ENCODE results near the gene ECHS1.
"Not testable (repeated sequence)": the region's sequence is repeated elsewhere in the genome, so short reads cannot be mapped to it uniquely, and the experiment has no call there.

ECHS1 gene

GRCh38 chr10:133373174-133374090 is at the start of gene ECHS1:
ECHS1 (minus strand) TSS chr10:133373354; CDS start chr10:133373333, 21 bp downstream.
- DNase-seq: peak; percentile 90

DNA sequence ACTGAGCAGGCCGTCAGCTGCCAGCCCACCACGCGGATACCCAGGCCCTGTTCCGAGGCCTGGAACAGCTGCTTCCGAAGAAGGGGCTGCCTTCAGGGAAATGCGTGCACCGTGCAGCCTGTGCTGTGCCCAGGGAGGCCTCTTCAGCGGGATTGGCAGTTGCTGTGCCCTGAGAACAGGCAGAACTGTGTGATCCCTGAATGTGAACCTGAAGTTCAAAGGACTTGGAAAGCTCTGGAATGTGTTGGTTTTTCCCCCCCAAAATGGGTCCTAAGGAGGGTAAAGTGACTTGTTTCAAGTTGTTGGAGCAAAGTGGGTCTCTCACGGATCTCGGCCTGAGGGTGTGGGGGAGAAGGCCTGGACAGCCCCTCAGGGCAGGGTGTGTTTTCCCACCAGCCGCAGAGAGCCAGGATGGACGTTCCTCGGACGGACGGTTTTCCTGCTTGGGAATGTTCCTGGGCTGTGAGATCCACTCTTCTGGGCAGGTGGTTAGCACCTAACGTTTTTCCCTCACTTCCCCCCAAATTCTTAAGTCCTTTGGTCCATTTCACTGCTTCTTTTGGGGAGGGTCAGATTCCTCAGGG is 49.2 kb upstream of the ECHS1 start:
- no peak for DNase-seq

GRCh38 chr10:133421336-133422222 is 48.4 kb upstream of the ECHS1 start:
- DNase-seq: no peak

GRCh38 chr10:133420579-133420978 is 47.4 kb upstream of the ECHS1 start:
- no peak for DNase-seq

- no peak for DNase-seq
Measured at GRCh38 chr10:133420028-133420427, 46.9 kb upstream of the ECHS1 start.

- DNase-seq: no peak
Measured at GRCh38 chr10:133419211-133419950, 46.2 kb upstream of the ECHS1 start.

GRCh38 chr10:133418289-133418993 is 45.3 kb upstream of the ECHS1 start:
- no peak for DNase-seq

DNA sequence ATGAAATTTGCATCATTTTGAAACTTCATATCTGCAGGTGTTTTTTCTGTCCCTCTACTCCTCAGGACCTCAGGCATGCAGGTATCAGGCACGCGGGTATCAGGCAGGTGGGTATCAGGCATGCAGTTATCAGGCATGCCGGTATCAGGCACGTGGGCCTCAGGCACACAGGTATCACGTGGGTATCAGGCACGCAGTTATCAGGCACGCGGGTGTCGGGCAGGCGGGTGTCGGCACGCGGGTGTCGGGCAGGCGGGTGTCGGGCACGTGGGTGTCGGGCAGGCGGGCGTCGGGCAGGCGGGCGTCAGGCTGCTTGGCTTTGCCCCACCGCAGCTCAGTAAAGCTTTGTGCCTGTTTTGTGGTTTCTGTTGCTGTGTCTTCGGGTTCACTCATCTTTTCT is 42.6 kb upstream of the ECHS1 start:
- no peak for DNase-seq

DNA sequence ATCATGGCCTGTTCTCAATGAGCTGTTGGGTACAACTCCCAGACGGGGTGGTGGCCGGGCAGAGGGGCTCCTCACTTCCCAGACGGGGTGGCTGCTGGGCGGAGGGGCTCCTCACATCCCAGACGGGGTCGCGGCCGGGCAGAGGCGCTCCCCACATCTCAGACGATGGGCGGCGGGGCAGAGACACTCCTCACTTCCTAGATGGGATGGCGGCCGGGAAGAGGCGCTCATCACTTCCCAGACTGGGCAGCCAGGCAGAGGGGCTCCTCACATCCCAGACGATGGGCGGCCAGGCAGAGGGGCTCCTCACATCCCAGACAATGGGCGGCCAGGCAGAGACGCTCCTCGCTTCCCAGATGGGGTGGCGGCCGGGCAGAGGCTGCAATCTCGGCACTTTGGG is 41.2 kb upstream of the ECHS1 start:
- DNase-seq: not testable (repeated sequence)

DNA sequence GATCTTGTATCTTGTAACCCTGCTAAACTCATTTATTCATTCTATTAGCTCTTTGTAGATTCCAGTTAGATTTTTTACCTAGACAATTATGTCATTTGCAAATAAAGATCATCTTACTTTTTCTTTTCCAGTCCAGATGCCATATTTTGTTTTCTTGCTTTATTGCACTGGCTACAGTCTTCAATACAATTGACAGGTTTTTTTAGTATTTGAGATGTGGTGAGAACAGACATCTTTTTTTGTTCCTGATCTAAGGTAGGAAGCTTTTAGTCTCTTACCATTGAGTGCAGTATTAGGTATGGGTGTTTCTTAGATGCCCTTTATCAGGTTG is 39.2 kb upstream of the ECHS1 start:
- DNase-seq: no peak

- no peak for DNase-seq
Measured at GRCh38 chr10:133411523-133412380, 38.6 kb upstream of the ECHS1 start.

DNA sequence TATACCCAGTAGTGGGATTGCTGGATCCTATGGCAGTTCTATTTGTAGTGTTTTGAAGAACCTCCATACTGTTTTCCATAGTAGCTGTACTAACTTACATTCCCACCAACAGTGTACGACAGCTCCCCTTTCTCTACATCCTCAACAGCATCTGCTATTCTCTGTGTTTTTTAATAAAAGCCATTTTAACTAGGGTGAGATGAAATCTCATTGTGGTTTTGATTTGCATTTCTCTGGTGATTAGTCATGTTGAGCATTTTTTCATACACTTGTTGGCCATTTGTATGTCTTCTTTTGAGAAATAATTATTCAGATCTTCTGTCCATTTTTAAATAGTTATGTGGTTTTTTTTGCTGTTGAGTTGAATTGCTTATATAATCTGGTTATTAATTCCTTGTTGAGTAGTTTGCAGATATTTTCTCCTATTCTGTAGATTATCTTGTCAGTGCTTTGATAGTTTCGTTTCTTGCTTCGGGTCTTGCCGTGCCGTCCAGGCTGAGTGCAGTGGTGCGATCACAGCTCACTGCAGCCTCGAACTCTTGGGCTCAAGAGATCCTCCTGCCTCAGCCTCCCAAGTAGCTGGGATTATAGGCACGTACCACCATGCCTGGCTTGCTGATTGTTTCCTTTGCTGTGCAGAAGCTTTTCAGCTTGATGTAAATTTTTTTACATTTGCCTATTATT is 32.8 kb upstream of the ECHS1 start:
- peak; percentile 60 for DNase-seq

- peak; percentile 47 for DNase-seq
Measured at GRCh38 chr10:133405272-133405671, 32.1 kb upstream of the ECHS1 start.

DNA sequence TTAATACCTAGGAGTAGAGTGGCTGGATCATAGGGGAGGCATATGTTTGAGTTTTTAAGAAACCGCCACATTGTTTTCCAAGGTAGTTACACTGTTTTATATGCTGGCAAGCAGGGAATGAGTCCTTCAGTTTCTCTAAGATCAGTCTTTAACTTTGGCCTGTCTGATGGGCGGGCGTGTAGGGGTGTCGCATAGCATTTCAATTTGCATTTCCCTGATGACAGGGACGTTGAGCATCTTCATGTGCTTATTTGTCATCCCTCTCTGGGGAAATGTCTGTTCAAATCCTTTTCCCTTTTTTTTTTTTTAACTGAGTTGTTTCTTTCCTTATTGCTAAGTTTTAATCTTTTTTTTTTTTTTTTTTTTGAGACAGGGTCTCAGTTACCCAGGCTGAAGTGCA is 30.6 kb upstream of the ECHS1 start:
- DNase-seq: no peak

DNA sequence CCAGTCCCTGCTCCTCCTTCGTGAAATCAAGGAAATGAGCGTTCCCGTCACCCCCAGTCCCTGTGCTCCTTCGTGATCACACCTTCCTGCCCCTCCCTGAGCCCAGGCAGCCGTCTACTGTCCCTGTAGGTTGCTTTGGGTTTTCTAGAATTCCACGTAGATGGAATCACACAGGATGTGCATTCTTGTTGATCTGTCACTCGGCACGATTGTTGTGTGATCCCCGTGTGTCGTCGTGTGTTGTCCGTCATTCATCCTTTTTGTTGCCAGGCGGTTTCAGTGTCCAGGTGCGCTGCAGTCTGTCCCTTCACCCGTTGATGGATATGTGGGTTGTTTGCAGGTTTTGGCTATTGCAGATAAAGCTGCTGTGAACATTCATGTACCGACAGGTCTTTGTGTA is 30.2 kb upstream of the ECHS1 start:
- no peak for DNase-seq

DNA sequence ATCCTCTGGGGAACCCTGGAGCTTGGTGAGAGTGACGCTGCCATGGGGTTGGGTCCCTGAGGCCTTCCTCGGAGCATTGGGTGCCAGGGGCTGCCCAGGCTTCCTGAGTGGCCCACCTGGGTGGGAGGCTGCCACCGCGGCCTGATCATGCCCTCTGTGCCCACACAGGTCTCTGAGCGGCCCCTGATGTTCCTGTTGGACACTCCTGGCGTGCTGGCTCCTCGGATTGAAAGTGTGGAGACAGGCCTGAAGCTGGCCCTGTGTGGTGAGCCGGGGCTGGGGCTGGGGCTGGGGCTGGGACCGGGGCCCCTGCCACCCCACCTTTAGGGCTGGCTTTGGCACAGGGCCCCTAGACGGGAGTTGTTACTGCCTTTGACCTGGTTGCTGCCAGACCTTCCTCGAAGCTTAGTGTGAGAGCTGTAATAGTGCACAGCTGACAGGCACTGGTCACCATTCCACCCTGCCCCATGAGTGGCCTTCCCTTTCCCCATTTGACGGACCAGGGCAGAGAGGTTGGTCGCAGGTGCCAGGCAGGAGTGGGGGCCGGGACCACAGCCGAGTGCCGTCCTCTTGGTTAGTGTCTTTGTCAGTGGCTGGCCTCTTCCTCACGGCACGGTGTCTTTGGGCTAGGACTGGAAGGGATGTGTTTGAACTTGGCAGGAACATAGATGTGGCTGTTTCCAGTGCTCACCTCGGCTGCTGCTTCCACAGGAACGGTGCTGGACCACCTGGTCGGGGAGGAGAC is 29.0 kb upstream of the ECHS1 start:
- no peak for DNase-seq

GRCh38 chr10:133401500-133401899 is 28.3 kb upstream of the ECHS1 start:
- DNase-seq: no peak

DNA sequence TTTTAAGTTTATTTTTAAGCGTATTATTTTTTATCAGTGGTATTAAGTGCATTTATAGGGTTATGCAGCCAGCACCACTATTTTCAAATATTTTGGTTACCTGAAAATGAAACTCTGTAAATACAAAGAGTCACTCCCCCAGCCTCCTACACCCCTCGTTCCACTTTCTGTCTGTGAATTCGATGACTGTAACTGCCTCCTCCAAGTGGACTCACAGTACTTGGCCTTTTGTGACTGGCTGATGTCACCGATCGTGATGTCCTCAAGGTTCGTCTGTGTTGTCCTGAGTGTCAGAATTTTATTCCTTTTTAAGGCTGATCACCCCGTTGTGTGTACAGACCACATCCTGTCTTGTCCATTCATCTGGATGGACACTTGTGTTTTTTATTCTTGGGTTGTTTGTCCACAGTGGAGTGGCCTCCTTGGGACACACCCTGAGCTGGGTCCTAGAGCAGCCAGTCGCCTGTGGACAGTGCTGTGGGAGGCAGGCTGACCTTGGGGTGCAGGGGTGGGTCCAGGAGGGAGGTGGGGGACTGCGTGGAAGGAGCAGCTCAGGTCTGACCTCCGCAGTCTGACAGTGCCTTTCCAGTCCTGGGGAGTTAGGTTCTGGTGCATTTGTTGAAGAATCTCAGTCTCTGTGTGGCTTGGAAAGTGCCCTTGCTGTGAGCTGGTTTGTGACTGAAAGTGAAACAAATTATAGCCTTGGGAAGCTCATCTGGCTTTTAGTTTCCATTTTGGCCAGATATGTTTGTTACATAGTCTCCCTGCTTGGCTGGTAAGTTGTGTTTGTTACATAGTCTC is 27.7 kb upstream of the ECHS1 start:
- no peak for DNase-seq

DNA sequence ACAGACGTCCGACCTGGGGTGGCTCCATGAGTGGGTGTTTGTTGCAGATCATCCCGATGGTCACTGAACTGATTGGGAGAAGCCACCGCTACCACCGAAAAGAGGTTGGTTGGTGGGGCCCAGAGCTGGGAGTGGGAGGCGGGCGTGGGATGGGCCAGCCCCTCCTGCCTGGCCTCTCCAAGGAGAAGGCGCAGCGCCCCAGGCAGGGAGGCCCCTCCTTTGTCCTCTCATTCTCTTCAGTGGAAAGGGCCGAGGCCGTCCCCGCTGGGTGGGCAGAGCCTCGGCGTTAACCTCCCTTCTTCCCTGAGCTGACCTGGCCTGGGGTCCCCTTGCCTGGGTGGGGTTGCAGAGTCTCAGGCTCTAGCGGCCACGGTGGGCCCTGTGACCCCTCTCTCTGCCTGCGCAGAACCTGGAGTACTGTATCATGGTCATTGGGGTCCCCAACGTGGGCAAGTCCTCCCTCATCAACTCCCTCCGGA is 26.0 kb upstream of the ECHS1 start:
- DNase-seq: no peak
